Measurements from ENCODE around the gene PARD6G. TPM values are rescaled to one million over a fixed set of nuclear protein-coding genes. Genes with fewer than 3 reads are reported as not detected.

The PARD6G gene
- total RNA-seq, 1 donor from 2014 or later, result 25.2 TPM

DNA sequence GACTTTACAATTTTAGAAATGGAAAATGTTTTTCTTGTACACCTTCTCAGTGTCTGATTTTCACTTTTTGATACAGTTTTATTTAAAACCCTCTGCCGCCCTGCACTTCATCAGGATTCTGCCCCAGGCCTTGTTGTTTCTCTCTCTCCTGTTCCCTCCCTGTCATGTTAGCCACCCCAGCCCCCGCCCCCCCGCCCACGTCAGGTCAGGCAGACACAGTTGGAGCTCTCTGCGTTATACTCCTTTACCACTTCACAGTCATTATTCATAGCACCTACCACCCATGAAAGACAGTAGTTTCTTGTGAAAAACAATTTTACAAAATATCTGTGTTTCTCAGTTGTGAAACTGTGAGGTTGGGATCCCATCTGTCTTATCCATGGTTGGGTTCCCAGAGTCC lies 116.8 kb downstream of the PARD6G start:
- H3K27me3 Mint-ChIP-seq (ENCODE audit: unreplicated experiment), result peaks cover 1% of the 10 kb centered on the region

DNA sequence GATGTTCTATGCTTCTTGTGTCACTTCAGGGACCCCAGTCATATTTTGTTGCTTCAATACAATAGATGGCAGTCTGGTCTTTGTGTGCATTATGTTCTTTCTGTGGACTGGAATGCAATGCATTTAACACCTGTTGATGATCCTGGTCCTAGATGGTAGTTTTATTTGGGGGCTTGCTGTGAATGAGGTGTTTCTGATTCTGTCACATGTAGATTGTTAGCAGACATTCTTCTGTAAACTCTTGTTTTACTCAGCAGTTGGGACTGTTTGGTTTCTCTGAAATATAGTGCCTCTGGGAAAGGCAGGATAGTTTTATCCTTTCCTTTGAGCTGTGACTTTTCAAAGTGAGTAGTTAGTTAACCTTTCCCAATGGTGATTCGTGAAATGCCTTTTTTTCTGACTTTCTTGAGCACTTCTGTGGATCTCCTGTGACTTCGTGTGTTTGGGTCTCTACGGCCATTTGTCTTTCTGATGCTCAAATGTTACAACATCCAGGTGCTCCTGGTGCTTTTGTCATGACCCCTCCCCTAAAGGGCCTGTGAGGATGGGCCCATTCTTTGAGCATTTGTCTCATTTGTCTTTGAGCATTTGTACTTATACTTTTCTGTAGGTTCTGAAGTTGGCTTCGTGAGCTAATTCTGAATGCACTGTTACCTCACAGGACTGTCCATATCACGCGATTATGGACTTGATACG lies 117.5 kb downstream of the PARD6G start:
- H3K27ac Mint-ChIP-seq (ENCODE audit: unreplicated experiment), result no peak overlapping the region
- TF ChIP-seq, protein P1, sequence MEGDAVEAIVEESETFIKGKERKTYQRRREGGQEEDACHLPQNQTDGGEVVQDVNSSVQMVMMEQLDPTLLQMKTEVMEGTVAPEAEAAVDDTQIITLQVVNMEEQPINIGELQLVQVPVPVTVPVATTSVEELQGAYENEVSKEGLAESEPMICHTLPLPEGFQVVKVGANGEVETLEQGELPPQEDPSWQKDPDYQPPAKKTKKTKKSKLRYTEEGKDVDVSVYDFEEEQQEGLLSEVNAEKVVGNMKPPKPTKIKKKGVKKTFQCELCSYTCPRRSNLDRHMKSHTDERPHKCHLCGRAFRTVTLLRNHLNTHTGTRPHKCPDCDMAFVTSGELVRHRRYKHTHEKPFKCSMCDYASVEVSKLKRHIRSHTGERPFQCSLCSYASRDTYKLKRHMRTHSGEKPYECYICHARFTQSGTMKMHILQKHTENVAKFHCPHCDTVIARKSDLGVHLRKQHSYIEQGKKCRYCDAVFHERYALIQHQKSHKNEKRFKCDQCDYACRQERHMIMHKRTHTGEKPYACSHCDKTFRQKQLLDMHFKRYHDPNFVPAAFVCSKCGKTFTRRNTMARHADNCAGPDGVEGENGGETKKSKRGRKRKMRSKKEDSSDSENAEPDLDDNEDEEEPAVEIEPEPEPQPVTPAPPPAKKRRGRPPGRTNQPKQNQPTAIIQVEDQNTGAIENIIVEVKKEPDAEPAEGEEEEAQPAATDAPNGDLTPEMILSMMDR (IDR thresholded peaks at IDR 0.05; ENCODE audit: partially characterized antibody, unreplicated experiment), result no peak
- H3K4me3 Mint-ChIP-seq (ENCODE audit: unreplicated experiment), result no peak overlapping the region
- DNase-seq, result no peak
- H3K9me3 Mint-ChIP-seq (ENCODE audit: unreplicated experiment), result peaks cover 4% of the 10 kb centered on the region
- peaks cover 5% of the 10 kb centered on the region for H3K36me3 Mint-ChIP-seq (ENCODE audit: unreplicated experiment)
- H3K4me1 Mint-ChIP-seq (ENCODE audit: low read depth, unreplicated experiment), result peaks cover 31% of the 10 kb centered on the region
- H3K27me3 Mint-ChIP-seq (ENCODE audit: unreplicated experiment), result peaks cover 1% of the 10 kb centered on the region

More for the DNA sequence above, 116.8 kb downstream of the PARD6G start:
- H3K36me3 Mint-ChIP-seq (ENCODE audit: unreplicated experiment), result peaks cover 5% of the 10 kb centered on the region
- peaks cover 4% of the 10 kb centered on the region for H3K9me3 Mint-ChIP-seq (ENCODE audit: unreplicated experiment)
- H3K4me1 Mint-ChIP-seq (ENCODE audit: low read depth, unreplicated experiment), result peaks cover 38% of the 10 kb centered on the region
- no peak for DNase-seq
- H3K4me3 Mint-ChIP-seq (ENCODE audit: unreplicated experiment), result no peak overlapping the region
- no peak overlapping the region for H3K27ac Mint-ChIP-seq (ENCODE audit: unreplicated experiment)
- TF ChIP-seq, protein P1 (IDR thresholded peaks at IDR 0.05; ENCODE audit: partially characterized antibody, unreplicated experiment), result no peak

DNA sequence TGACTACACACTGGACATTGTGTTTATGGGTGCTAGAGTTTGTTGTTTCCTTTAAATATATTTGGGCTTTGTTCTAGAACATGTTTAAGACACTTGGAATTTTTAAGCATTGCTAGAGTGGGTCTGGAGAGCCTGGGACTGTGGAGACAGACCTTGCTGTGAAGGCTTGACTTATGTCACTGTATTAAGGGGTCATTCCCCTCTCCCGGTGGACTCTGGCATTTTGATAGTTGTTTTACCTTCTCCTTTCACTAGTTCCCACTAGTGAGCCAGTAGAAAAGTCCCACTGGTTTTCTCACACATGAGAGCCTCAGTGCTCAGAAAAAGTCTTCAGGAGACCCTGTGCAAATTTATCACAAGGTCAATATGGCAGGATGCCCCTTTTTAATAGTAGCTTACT lies 119.7 kb downstream of the PARD6G start:
- Mint-ChIP-seq H3K4me3 (ENCODE audit: unreplicated experiment) (no peak overlapping the region), H3K36me3 (ENCODE audit: unreplicated experiment) (no peaks in the 10 kb centered on the region), H3K27ac (ENCODE audit: unreplicated experiment) (no peak overlapping the region), H3K27me3 (ENCODE audit: unreplicated experiment) (peaks cover 1% of the 10 kb centered on the region), H3K9me3 (ENCODE audit: unreplicated experiment) (peaks cover 4% of the 10 kb centered on the region), H3K4me1 (ENCODE audit: low read depth, unreplicated experiment) (peaks cover 16% of the 10 kb centered on the region)
- no peak for DNase-seq
- TF ChIP-seq, protein P1 (IDR thresholded peaks at IDR 0.05; ENCODE audit: partially characterized antibody, unreplicated experiment), result no peak

DNA sequence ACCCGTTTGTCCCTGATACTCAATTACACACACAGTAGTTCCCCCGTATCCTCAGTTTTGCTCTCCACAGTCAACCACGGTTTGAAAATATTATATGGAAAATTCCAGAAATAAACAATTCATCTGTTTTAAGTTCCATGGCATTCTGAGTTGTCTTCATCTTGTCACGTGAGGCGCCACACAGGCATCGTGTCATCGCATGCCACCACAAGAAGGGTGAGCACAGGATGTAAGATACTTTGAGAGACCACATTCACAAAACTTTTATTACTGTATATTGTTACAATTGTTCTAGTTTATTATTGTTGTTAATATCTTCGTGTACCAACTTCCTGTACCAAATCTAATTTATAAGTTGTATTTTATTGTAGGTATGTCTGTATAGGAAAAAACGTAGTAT lies 120.5 kb downstream of the PARD6G start:
- Mint-ChIP-seq H3K4me1 (ENCODE audit: low read depth, unreplicated experiment) (peaks cover 11% of the 10 kb centered on the region), H3K4me3 (ENCODE audit: unreplicated experiment) (no peak overlapping the region), H3K27ac (ENCODE audit: unreplicated experiment) (no peak overlapping the region), H3K27me3 (ENCODE audit: unreplicated experiment) (peaks cover 1% of the 10 kb centered on the region), H3K9me3 (ENCODE audit: unreplicated experiment) (peaks cover 4% of the 10 kb centered on the region), H3K36me3 (ENCODE audit: unreplicated experiment) (no peaks in the 10 kb centered on the region)
- TF ChIP-seq, protein P1 (IDR thresholded peaks at IDR 0.05; ENCODE audit: partially characterized antibody, unreplicated experiment), result no peak
- no peak for DNase-seq

DNA sequence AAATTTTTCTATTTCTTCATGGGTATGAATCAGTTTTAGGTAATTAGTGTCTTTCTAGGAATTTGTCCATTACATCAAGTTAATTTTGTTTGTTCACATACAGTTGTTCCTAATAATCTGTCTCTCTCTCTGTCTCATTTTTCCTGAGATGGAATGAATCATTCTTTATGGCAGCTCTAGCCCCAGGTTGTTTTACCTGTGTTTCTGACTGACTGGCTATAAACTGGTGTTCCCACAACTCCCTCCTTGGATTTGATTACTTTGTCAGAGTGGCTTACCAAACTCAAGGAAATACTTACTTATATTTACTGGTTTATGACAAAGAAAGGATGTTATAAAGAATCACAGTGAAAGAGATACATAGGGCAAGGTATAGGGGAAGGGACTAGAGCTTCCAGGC lies 123.2 kb downstream of the PARD6G start:
- TF ChIP-seq, protein P1 (IDR thresholded peaks at IDR 0.05; ENCODE audit: partially characterized antibody, unreplicated experiment), result no peak
- no peak for DNase-seq
- no peaks in the 10 kb centered on the region for H3K27me3 Mint-ChIP-seq (ENCODE audit: unreplicated experiment)
- peaks cover 8% of the 10 kb centered on the region for H3K9me3 Mint-ChIP-seq (ENCODE audit: unreplicated experiment)
- H3K27ac Mint-ChIP-seq (ENCODE audit: unreplicated experiment), result no peak overlapping the region
- no peak overlapping the region for H3K4me3 Mint-ChIP-seq (ENCODE audit: unreplicated experiment)
- no peaks in the 10 kb centered on the region for H3K36me3 Mint-ChIP-seq (ENCODE audit: unreplicated experiment)
- H3K4me1 Mint-ChIP-seq (ENCODE audit: low read depth, unreplicated experiment), result peaks cover 2% of the 10 kb centered on the region

All from glutamatergic neuron (in vitro differentiated cells).